HUES64 (cell line): Measurements from ENCODE around the gene ARNT2.

Experiments used
- H3K27ac ChIP-seq: 2 replicates; pipeline ENCODE4 v1.7.0; 2013; ENCODE audit warnings: low read depth, low read length, inconsistent platforms
- H3K27me3 ChIP-seq: 2 replicates; pipeline ENCODE4 v1.6.1; 2013; ENCODE audit warnings: mild to moderate bottlenecking, low read length; ENCODE audit not compliant: insufficient read depth
- H3K36me3 ChIP-seq: 2 replicates; pipeline ENCODE4 v1.6.1; 2013; ENCODE audit warnings: mild to moderate bottlenecking, low read length; ENCODE audit not compliant: insufficient read depth
- H3K4me1 ChIP-seq: 2 replicates; pipeline ENCODE4 v1.6.1; 2013; ENCODE audit warnings: mild to moderate bottlenecking, low read length, moderate library complexity; ENCODE audit not compliant: insufficient read depth
- H3K4me3 ChIP-seq: 2 replicates; pipeline ENCODE4 v1.5.1; 2013; ENCODE audit warnings: mild to moderate bottlenecking, low read length, moderate library complexity
- H3K9ac ChIP-seq: 2 replicates; pipeline ENCODE4 v1.6.1; 2013; ENCODE audit warnings: mild to moderate bottlenecking, low read depth, low read length
- H3K9me3 ChIP-seq: 2 replicates; pipeline ENCODE4 v1.6.1; 2013; ENCODE audit warnings: low read depth, low read length; ENCODE audit not compliant: insufficient read depth
- WGBS: fragments of 150-250, 120-280 bp; methylation state at CpG from one replicate; pipeline ENCODE4 v1.1.7; 2013; ENCODE audit warnings: missing lambda C conversion rate; 5-methylcytosine and 5-hydroxymethylcytosine counted together

ARNT2 gene

GRCh38 chr15:80565988-80566387 lies 161.8 kb downstream of the ARNT2 start:
- H3K27ac ChIP-seq, result no peak overlapping the region
- H3K27me3 ChIP-seq, result no peaks in the 10 kb centered on the region
- H3K36me3 ChIP-seq, result peaks cover 5% of the 10 kb centered on the region; the same call in 1 of the 2 replicates
- 94% methylated on average over 4 of the region's 4 CpGs for WGBS
- no peaks in the 10 kb centered on the region for H3K9me3 ChIP-seq
- no peak overlapping the region for H3K4me3 ChIP-seq
- H3K4me1 ChIP-seq, result peaks cover 3% of the 10 kb centered on the region; the same call in 1 of the 2 replicates
- H3K9ac ChIP-seq, result no peak overlapping the region

- Histone ChIP-seq H3K27ac (no peak overlapping the region), H3K4me3 (no peak overlapping the region), H3K9me3 (no peaks in the 10 kb centered on the region), H3K27me3 (no peaks in the 10 kb centered on the region), H3K9ac (no peak overlapping the region), H3K4me1 (peaks cover 3% of the 10 kb centered on the region; the same call in 1 of the 2 replicates), H3K36me3 (peaks cover 5% of the 10 kb centered on the region; the same call in 1 of the 2 replicates)
- WGBS, result 6% methylated on average over 5 of the region's 5 CpGs
Observed at GRCh38 chr15:80567721-80568157, 163.6 kb downstream of the ARNT2 start.

GRCh38 chr15:80568298-80568697 lies 164.1 kb downstream of the ARNT2 start:
- Histone ChIP-seq H3K4me1 (peaks cover 3% of the 10 kb centered on the region; the same call in 1 of the 2 replicates), H3K4me3 (no peak overlapping the region), H3K27me3 (no peaks in the 10 kb centered on the region), H3K9ac (no peak overlapping the region), H3K36me3 (peaks cover 5% of the 10 kb centered on the region; the same call in 1 of the 2 replicates), H3K27ac (no peak overlapping the region), H3K9me3 (no peaks in the 10 kb centered on the region)
- WGBS, result 90% methylated on average over 8 of the region's 8 CpGs

GRCh38 chr15:80568876-80569605 lies 164.9 kb downstream of the ARNT2 start:
- peaks cover 3% of the 10 kb centered on the region; the same call in 1 of the 2 replicates for H3K4me1 ChIP-seq
- WGBS, result 88% methylated on average over 20 of the region's 20 CpGs
- no peak overlapping the region for H3K4me3 ChIP-seq
- H3K9me3 ChIP-seq, result no peaks in the 10 kb centered on the region
- no peak overlapping the region for H3K27ac ChIP-seq
- H3K36me3 ChIP-seq, result peaks cover 1% of the 10 kb centered on the region; the same call in 1 of the 2 replicates
- H3K9ac ChIP-seq, result no peak overlapping the region
- H3K27me3 ChIP-seq, result no peaks in the 10 kb centered on the region

- 97% methylated on average over 4 of the region's 4 CpGs for WGBS
- Histone ChIP-seq H3K4me1 (peaks cover 3% of the 10 kb centered on the region; the same call in 1 of the 2 replicates), H3K9ac (no peak overlapping the region), H3K4me3 (no peak overlapping the region), H3K9me3 (no peaks in the 10 kb centered on the region), H3K27ac (no peak overlapping the region), H3K27me3 (no peaks in the 10 kb centered on the region), H3K36me3 (no peaks in the 10 kb centered on the region)
Observed at GRCh38 chr15:80569656-80570055, 165.5 kb downstream of the ARNT2 start.

GRCh38 chr15:80570553-80570952 lies 166.4 kb downstream of the ARNT2 start:
- H3K27ac ChIP-seq, result no peak overlapping the region
- WGBS, result 92% methylated on average over 6 of the region's 6 CpGs
- no peaks in the 10 kb centered on the region for H3K9me3 ChIP-seq
- 0 out of 2 replicates have a peak, but pooled peaks cover 3% of the 10 kb centered on the region for H3K36me3 ChIP-seq
- H3K4me1 ChIP-seq, result peaks cover 3% of the 10 kb centered on the region; the same call in 1 of the 2 replicates
- no peak overlapping the region for H3K9ac ChIP-seq
- no peaks in the 10 kb centered on the region for H3K27me3 ChIP-seq
- no peak overlapping the region for H3K4me3 ChIP-seq

GRCh38 chr15:80572337-80572736 lies 168.2 kb downstream of the ARNT2 start:
- Histone ChIP-seq H3K9ac (no peak overlapping the region), H3K27me3 (no peaks in the 10 kb centered on the region), H3K27ac (no peak overlapping the region), H3K4me1 (peaks cover 3% of the 10 kb centered on the region; the same call in 1 of the 2 replicates), H3K4me3 (no peak overlapping the region), H3K9me3 (no peaks in the 10 kb centered on the region), H3K36me3 (peaks cover 3% of the 10 kb centered on the region; the same call in 1 of the 2 replicates)
- WGBS, result 97% methylated on average over 2 of the region's 3 CpGs

- no peaks in the 10 kb centered on the region for H3K27me3 ChIP-seq
- no peak overlapping the region for H3K27ac ChIP-seq
- H3K4me1 ChIP-seq, result no peaks in the 10 kb centered on the region
- peaks cover 3% of the 10 kb centered on the region; the same call in 1 of the 2 replicates for H3K36me3 ChIP-seq
- H3K9ac ChIP-seq, result no peak overlapping the region
- no peaks in the 10 kb centered on the region for H3K9me3 ChIP-seq
- H3K4me3 ChIP-seq, result no peak overlapping the region
- WGBS, result 93% methylated on average over 4 of the region's 4 CpGs
Observed at GRCh38 chr15:80573606-80574005, 169.4 kb downstream of the ARNT2 start.

GRCh38 chr15:80574590-80574989 lies 170.4 kb downstream of the ARNT2 start:
- Histone ChIP-seq H3K4me3 (no peak overlapping the region), H3K27ac (no peak overlapping the region), H3K36me3 (peaks cover 3% of the 10 kb centered on the region; the same call in 1 of the 2 replicates), H3K9me3 (no peaks in the 10 kb centered on the region), H3K9ac (no peak overlapping the region), H3K27me3 (no peaks in the 10 kb centered on the region), H3K4me1 (no peaks in the 10 kb centered on the region)
- WGBS, result 80% methylated on average over 6 of the region's 6 CpGs

- H3K27me3 ChIP-seq, result no peaks in the 10 kb centered on the region
- H3K4me3 ChIP-seq, result no peak overlapping the region
- peaks cover 3% of the 10 kb centered on the region; the same call in 1 of the 2 replicates for H3K36me3 ChIP-seq
- no peak overlapping the region for H3K27ac ChIP-seq
- no peak overlapping the region for H3K9ac ChIP-seq
- H3K4me1 ChIP-seq, result no peaks in the 10 kb centered on the region
- 93% methylated on average over 12 of the region's 12 CpGs for WGBS
- no peaks in the 10 kb centered on the region for H3K9me3 ChIP-seq
Observed at GRCh38 chr15:80576519-80577090, 172.4 kb downstream of the ARNT2 start.

- no peak overlapping the region for H3K4me3 ChIP-seq
- H3K9me3 ChIP-seq, result no peaks in the 10 kb centered on the region
- no peak overlapping the region for H3K9ac ChIP-seq
- no peaks in the 10 kb centered on the region for H3K27me3 ChIP-seq
- no peak overlapping the region for H3K27ac ChIP-seq
- H3K4me1 ChIP-seq, result no peaks in the 10 kb centered on the region
- WGBS, result 94% methylated on average over 8 of the region's 8 CpGs
- peaks cover 3% of the 10 kb centered on the region; the same call in 1 of the 2 replicates for H3K36me3 ChIP-seq
Observed at GRCh38 chr15:80577552-80578205, 173.5 kb downstream of the ARNT2 start.
